NB4 (cell line): ENCODE data around the gene FARSA.
"Not testable (repeated sequence)": the region's sequence is repeated elsewhere in the genome, so short reads cannot be mapped to it uniquely, and the experiment has no call there.

ENCODE experiments used
- MAX ChIP-seq: IDR thresholded peaks from 2 replicates; pipeline ENCODE4 v1.6.1; 2011; ENCODE audit warnings: low read depth, low read length
- POLR2A ChIP-seq: IDR thresholded peaks from 2 replicates; pipeline ENCODE4 v1.6.1; 2011; ENCODE audit warnings: mild to moderate bottlenecking; ENCODE audit not compliant: insufficient read length; ENCODE audit errors: extremely low read depth
- TF ChIP-seq, protein P1 (sequence below): IDR thresholded peaks from one replicate; pipeline ENCODE4 v1.5.1; 2012; ENCODE audit warnings: low read depth, low read length

- TF ChIP-seq, protein P1, sequence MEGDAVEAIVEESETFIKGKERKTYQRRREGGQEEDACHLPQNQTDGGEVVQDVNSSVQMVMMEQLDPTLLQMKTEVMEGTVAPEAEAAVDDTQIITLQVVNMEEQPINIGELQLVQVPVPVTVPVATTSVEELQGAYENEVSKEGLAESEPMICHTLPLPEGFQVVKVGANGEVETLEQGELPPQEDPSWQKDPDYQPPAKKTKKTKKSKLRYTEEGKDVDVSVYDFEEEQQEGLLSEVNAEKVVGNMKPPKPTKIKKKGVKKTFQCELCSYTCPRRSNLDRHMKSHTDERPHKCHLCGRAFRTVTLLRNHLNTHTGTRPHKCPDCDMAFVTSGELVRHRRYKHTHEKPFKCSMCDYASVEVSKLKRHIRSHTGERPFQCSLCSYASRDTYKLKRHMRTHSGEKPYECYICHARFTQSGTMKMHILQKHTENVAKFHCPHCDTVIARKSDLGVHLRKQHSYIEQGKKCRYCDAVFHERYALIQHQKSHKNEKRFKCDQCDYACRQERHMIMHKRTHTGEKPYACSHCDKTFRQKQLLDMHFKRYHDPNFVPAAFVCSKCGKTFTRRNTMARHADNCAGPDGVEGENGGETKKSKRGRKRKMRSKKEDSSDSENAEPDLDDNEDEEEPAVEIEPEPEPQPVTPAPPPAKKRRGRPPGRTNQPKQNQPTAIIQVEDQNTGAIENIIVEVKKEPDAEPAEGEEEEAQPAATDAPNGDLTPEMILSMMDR: not testable (repeated sequence)
- not testable (repeated sequence) for TF ChIP-seq POLR2A, MAX
Observed at GRCh38 chr19:12957389-12957952, 24.0 kb upstream of the FARSA start.
